Measurements from ENCODE around the gene CBX3. TPM values are rescaled to one million over a fixed set of nuclear protein-coding genes. Genes with fewer than 3 reads are reported as not detected.
"Not testable (repeated sequence)": the region's sequence is repeated elsewhere in the genome, so short reads cannot be mapped to it uniquely, and the experiment has no call there.

The CBX3 gene
- total RNA-seq, 2 donors from 2014 or later: 37.9 to 43.3 TPM

DNA sequence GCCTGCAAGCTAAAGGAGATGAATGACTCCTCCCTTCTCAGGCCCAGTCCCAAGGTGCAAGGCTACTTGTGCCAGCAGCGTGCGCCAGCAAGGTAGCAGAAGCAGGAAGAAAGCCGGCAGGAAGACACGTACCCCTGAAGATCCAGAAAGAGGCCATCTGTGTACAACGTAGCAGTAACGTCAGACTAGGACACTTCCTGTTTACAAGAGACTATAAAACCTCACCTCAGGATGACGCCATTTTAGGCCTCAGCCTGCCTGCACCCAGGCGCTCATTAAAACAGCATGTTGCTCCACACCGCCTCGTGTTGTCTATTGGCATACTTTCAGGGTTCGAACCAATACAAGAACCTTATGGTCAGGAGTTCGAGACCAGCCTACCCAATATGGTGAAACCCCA, 48.7 kb downstream of the CBX3 start:
- Histone ChIP-seq H3K9me3 (no peaks in the 10 kb centered on the region), H3K27me3 (no peaks in the 10 kb centered on the region), H3K4me1 (no peaks in the 10 kb centered on the region), H3K4me3 (no peak overlapping the region), H3K36me3 (no peaks in the 10 kb centered on the region), H3K27ac (no peak overlapping the region)
- no peak for DNase-seq (ENCODE audit: low spot score)
- TF ChIP-seq, protein P1, sequence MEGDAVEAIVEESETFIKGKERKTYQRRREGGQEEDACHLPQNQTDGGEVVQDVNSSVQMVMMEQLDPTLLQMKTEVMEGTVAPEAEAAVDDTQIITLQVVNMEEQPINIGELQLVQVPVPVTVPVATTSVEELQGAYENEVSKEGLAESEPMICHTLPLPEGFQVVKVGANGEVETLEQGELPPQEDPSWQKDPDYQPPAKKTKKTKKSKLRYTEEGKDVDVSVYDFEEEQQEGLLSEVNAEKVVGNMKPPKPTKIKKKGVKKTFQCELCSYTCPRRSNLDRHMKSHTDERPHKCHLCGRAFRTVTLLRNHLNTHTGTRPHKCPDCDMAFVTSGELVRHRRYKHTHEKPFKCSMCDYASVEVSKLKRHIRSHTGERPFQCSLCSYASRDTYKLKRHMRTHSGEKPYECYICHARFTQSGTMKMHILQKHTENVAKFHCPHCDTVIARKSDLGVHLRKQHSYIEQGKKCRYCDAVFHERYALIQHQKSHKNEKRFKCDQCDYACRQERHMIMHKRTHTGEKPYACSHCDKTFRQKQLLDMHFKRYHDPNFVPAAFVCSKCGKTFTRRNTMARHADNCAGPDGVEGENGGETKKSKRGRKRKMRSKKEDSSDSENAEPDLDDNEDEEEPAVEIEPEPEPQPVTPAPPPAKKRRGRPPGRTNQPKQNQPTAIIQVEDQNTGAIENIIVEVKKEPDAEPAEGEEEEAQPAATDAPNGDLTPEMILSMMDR (IDR thresholded peaks at IDR 0.05): no peak

DNA sequence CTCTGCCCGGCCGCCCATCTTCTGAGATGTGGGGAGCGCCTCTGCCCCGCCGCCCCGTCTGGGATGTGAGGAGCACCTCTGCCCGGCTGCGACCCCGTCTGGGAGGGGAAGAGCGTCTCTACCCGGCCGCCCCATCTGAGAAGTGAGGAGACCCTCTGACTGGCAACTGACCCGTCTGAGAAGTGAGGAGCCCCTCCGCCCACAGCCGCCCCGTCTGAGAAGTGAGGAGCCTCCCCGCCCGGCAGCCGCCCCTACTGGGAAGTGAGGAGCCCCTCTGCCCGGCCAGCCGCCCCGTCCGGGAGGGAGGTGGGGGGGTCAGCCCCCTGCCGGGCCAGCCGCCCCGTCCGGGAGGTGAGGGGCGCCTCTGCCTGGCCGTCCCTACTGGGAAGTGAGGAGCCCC, 60.3 kb downstream of the CBX3 start:
- DNase-seq (ENCODE audit: low spot score); H3K4me3 ChIP-seq; H3K4me1 ChIP-seq: not testable (repeated sequence)

More for the DNA sequence above, 60.3 kb downstream of the CBX3 start:
- not testable (repeated sequence) for H3K36me3 ChIP-seq, H3K27ac ChIP-seq, H3K27me3 ChIP-seq
- peaks cover 0 to 14% of the 10 kb centered on the region in 2 donors for H3K9me3 ChIP-seq

Other genes starting within 250 kb of the CBX3 start
- 1 to 10 TPM in 1 of 2 donors, under 1 TPM in 1; 0.63 to 1.8 TPM for gene NFE2L3, start 49.5 kb upstream of the CBX3 start, total RNA-seq
- gene HNRNPA2B1, start 999 bp upstream of the CBX3 start, total RNA-seq: 100 to 1,000 TPM; 124 to 160 TPM
- 1 to 10 TPM in 1 of 2 donors, under 1 TPM in 1; 0.96 to 3.3 TPM for gene SNX10, start 90.1 kb downstream of the CBX3 start, total RNA-seq

All from right atrium auricular region (tissue), 2 donors.